NCI-H748 (cell line): Measurements from ENCODE around the gene PIK3C2A.

ENCODE experiments used
- DNase-seq: peaks from one replicate; lab custom pipeline; 2025; ENCODE audit not compliant: unreplicated experiment; lab: John Stamatoyannopoulos, UW

PIK3C2A gene

GRCh38 chr11:17161515-17161914, 46.3 kb downstream of the PIK3C2A start:
- no peak for DNase-seq

DNA sequence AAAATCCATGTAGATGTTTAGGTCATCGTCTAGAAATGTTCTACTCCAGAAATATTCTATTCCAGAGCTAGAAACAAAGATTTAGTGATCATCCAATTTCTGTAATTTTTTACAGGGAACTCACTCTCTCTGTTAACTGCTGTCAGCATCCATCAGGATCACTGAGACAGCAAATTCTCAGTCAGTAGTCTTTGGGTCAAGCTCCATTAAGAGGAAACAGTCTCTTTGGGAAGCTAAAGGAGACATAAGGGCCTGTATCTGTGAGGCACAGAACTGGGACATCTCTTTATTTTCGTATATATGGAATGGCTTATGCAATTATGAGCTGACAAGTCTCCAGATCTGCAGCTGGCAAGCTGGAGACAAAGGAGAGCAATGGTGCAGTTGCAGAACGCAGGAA, 48.3 kb downstream of the PIK3C2A start:
- no peak for DNase-seq
